ENCODE data around the gene SPI1. TPM values are rescaled to one million over a fixed set of nuclear protein-coding genes. Genes with fewer than 3 reads are reported as not detected.

The SPI1 gene
- total RNA-seq, 1 donor = not detected

- no peak for DNase-seq (ENCODE audit: low read depth)
- TF ChIP-seq CTCF (IDR thresholded peaks at IDR 0.05; ENCODE audit: insufficient read depth, low read depth, low read length) = no peak
- H3K4me3 ChIP-seq (ENCODE audit: low read depth, low read length) = no peak overlapping the region
Measured at GRCh38 chr11:47329431-47329986, 48.8 kb downstream of the SPI1 start.

DNA sequence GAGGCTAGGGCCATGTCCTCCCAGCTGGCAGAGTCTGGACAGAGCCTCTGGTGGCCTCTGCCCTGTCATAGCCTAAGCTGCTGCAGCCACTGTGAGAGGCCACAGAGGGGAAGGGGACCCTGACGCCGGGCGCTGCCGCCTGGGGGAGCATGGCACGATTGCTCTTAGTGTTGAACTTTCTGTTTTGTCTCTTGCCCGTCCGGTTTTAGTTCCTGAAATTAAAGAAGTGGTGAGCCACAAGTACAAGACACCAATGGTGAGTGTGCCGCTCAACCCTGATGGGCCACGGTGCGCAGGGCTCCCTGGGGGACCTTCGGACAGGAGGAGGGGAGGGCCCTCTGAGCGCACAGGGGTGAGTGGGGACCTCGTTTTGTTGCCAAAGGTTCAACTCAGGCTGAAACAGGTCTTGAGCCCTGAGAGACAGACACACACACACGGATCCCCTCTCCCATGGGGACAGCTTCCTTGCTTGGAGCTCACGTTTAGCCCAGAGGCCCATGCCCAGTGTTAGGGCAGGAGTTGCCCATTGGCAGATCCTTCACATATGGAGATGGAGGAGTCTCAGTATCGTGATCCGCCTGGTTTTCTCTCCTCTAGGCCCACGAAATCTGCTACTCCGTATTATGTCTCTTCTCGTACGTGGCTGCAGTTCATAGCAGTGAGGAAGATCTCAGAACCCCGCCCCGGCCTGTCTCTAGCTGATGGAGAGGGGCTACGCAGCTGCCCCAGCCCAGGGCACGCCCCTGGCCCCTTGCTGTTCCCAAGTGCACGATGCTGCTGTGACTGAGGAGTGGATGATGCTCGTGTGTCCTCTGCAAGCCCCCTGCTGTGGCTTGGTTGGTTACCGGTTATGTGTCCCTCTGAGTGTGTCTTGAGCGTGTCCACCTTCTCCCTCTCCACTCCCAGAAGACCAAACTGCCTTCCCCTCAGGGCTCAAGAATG is 49.6 kb downstream of the SPI1 start:
- no peak for TF ChIP-seq CTCF (IDR thresholded peaks at IDR 0.05; ENCODE audit: insufficient read depth, low read depth, low read length)
- H3K4me3 ChIP-seq (ENCODE audit: low read depth, low read length) = no peak overlapping the region
- DNase-seq (ENCODE audit: low read depth) = no peak

- no peak for TF ChIP-seq CTCF (IDR thresholded peaks at IDR 0.05; ENCODE audit: insufficient read depth, low read depth, low read length)
- DNase-seq (ENCODE audit: low read depth) = no peak
- no peak overlapping the region for H3K4me3 ChIP-seq (ENCODE audit: low read depth, low read length)
Measured at GRCh38 chr11:47327949-47328348, 50.4 kb downstream of the SPI1 start.

- no peak overlapping the region for H3K4me3 ChIP-seq (ENCODE audit: low read depth, low read length)
- DNase-seq (ENCODE audit: low read depth) = no peak
- no peak for TF ChIP-seq CTCF (IDR thresholded peaks at IDR 0.05; ENCODE audit: insufficient read depth, low read depth, low read length)
Measured at GRCh38 chr11:47327025-47327424, 51.3 kb downstream of the SPI1 start.

DNA sequence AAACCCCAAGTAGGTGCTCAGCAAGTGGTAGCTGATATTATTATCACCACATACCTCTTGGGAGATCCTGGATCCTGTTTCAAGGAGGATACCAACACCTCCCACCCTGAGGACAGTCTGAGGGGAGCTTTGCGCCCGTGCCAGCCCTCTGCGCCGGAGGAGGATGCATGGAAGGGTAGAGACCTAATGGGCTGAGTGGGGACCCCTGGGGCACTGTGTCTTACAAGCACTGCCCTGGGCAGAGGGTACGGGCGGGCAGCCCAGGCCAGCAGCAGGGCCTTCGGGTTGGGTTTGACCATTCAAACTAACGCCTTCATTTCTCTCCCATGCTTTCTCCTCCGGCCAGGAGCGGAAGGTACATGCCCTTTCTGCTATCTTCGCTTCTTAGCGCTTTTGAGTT is 52.1 kb downstream of the SPI1 start:
- no peak for DNase-seq (ENCODE audit: low read depth)
- no peak for TF ChIP-seq CTCF (IDR thresholded peaks at IDR 0.05; ENCODE audit: insufficient read depth, low read depth, low read length)
- H3K4me3 ChIP-seq (ENCODE audit: low read depth, low read length) = no peak overlapping the region

DNA sequence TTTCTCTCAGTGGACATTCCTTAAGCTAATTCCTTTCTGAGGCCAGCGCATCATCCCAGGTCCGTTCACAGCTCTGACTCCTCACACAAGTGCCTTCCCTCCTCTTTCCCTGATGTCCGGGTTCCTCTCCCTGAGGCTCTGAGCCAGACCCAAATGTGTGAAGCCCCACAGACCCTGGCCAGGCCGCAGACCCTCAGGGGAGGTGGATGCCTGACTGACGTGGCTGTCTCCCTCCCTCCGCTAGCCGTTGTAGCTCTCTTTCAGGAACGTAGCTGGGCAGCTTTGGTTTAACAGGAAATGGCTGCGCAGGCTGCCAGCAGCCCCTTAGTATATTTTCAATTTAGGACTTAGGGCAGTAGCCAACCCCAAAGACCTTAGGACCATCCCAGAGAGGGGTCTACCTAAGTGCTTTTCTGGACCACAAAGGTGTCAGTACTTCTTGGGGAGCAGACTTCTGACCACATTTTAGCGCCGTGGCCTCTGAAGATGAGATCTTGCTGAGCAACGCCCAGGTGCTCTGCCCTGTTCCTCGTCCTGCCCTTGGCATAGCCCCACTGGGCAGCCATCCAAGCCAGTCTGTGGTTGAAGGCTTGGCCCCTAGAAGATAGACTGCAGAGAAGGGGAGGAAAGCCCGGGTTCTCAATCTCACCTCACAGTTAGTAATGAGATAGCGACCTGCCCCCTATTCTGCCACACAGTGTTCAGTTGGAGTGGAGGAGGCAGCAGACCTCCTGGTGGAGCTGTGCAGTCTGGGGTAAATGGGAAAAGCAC is 52.9 kb downstream of the SPI1 start:
- H3K4me3 ChIP-seq (ENCODE audit: low read depth, low read length) = no peak overlapping the region
- no peak for TF ChIP-seq CTCF (IDR thresholded peaks at IDR 0.05; ENCODE audit: insufficient read depth, low read depth, low read length)
- DNase-seq (ENCODE audit: low read depth) = no peak
